ENCODE data around the gene KCNJ11.

DNA sequence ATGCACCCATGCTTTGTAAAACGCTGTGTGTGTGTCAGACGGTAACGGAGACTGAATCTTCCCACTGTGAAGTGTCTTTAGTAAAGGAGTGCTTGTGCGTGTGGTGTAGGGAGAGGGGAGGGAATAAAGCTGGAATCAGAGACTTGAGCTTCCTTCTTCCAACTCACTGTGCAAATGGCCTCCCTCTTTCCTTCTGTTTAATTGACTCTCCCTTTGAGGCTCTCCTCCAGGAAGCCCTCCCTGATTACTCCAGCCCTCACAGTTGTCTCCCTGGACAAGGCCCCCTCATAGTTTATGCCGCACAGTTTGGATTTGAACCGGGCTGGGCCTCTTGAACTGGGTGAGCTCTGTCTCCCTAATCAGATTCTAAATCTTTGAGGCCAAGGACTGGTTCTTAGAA lies 23.0 kb upstream of the KCNJ11 start:
- TF ChIP-seq, protein P1, sequence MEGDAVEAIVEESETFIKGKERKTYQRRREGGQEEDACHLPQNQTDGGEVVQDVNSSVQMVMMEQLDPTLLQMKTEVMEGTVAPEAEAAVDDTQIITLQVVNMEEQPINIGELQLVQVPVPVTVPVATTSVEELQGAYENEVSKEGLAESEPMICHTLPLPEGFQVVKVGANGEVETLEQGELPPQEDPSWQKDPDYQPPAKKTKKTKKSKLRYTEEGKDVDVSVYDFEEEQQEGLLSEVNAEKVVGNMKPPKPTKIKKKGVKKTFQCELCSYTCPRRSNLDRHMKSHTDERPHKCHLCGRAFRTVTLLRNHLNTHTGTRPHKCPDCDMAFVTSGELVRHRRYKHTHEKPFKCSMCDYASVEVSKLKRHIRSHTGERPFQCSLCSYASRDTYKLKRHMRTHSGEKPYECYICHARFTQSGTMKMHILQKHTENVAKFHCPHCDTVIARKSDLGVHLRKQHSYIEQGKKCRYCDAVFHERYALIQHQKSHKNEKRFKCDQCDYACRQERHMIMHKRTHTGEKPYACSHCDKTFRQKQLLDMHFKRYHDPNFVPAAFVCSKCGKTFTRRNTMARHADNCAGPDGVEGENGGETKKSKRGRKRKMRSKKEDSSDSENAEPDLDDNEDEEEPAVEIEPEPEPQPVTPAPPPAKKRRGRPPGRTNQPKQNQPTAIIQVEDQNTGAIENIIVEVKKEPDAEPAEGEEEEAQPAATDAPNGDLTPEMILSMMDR (IDR thresholded peaks at IDR 0.05) = no peak
- no peak for TF ChIP-seq POLR2A (IDR thresholded peaks at IDR 0.05)

Measured in testis (tissue), 2 donors.